Colon (tissue), 2 donors: ENCODE data around the gene RGP1.
A peak's percentile ranks its signal among the peaks of the same experiment; 100 is the strongest.

Source experiments
- FAIRE-seq: peaks from 2 replicates; lab custom pipeline; 2012; peaks lifted over from hg19 to GRCh38; lab: Jason Lieb, UNC
- donor health status: control.
- donor health status: control.

RGP1 gene

GRCh38 chr9:35719546-35719945 lies 29.5 kb upstream of the RGP1 start:
- no peak for FAIRE-seq

DNA sequence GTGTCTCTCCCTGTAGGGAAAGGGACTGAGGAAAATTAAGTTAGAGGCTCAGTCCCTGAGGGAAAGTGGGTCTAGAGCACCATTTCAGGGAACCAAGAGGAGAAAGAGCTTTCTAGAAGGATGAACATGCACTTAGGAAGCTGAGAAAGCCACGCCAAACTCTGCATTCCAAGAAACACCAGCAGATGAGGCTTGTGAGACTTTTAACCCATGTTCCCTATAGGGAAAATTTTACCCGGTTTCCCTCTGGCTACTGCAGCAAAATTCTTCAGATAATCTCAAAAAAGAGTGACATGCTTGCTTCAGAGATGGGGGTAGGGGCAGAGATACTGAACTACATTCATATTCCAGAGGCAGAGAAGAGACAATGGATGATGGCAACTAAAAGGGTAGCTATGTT lies 25.7 kb upstream of the RGP1 start:
- FAIRE-seq = no peak

DNA sequence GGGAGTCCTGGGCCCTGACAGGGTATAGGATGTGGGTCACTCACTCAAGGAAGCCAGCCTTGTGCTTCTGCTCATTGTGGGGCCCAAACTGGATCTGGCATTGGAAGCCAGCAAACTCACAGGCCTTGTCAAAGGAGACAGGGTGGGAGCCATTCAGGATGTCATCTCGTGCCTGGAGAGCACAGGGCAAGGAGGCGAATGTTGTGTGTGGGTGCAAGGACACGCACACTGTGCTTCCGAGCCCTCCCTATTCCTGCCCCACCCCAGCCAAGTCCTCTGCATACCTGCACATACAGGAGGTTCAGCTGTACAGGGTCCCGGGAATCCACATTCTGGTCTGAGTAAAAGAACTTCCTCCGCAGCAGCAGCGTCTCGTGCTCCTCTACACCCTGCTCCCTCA lies 25.2 kb upstream of the RGP1 start:
- FAIRE-seq = no peak

DNA sequence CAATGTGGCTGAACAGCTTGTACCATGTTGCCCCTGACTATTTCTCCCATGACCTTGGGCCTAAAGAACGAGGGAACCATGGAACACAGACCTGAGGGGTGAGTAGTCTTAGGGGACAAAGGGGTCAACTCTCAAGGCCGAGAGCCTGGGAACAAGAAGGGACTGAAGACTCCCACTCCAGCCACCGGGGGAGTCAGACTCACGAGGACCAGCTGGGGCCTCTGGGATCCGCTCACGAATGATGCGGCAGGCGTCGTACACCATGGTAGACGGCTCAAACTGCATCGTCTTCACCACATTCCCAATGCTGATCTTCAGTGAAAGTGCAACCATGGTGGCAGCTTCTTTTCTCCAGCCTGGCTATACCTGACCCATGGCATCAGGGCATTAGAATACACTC lies 23.7 kb upstream of the RGP1 start:
- FAIRE-seq = no peak

- FAIRE-seq = no peak
These were observed 22.2 kb upstream of the RGP1 start for GRCh38 chr9:35726931-35727330.

DNA sequence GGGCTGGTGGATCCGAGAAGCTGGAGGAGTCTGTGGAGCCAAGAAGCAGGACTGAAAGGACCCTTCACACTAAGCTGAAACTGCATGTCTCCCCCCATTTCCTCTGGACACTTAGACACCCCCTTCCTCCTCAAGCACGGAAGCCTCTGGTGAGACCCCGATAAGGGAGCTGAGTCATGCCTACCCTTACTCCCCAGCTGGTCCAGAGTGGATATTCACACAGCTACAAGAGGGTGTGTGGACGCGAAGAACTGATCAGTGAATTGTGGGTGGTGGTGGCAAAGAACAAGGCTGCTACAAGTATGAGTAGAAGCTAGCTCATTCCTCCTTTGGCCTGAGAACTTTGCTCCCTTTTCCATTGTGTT lies 21.4 kb upstream of the RGP1 start:
- no peak for FAIRE-seq

GRCh38 chr9:35728041-35728971 lies 20.8 kb upstream of the RGP1 start:
- FAIRE-seq = no peak

- FAIRE-seq = no peak
These were observed 20.0 kb upstream of the RGP1 start for GRCh38 chr9:35729101-35729500.

- no peak for FAIRE-seq
These were observed 19.2 kb upstream of the RGP1 start for GRCh38 chr9:35729700-35730485.

- no peak for FAIRE-seq
These were observed 18.6 kb upstream of the RGP1 start for GRCh38 chr9:35730486-35730854.

DNA sequence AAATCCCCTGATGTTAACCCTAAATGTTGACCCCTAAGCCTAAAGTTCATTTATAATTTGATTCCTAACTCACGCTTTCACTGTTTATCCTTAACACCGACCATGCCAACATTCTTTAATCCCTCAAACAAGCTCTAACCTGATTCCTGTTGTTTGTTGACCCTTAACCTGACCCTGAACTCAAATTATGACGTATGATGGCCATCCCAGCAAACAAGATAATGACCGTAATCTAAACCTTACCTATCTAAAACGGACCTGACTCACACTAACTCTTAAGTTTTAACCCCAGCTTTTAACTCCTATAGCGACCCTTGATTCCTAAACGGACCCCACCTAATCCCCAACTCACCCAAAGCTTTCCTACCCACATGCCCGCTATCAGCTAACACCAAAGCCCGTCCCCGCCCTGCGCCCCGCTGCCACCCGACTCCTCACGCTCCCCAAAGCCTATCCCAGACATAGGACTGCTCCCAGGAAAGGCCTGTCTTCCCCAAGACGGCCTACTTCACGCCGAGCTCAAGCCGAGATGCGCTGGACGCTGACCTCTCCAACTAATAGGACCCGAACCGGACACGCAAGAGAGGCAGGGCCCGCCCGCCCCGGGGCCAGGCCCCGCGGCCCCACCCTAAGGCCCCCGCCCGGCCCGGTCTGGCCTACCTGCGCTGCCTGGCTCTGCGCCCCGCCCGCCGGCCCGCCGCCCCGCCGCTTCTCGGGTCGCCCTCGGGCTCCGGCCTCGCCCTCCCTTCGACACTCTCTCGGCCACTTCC lies 17.5 kb upstream of the RGP1 start:
- FAIRE-seq = no peak

GRCh38 chr9:35732185-35732799 lies 16.8 kb upstream of the RGP1 start, which contains the start of the genes CREB3 and TLN1:
Gene CREB3, plus strand, starts transcription at chr9:35732666. Its CDS starts 107 bp downstream, at chr9:35732773.
Gene TLN1, minus strand, starts transcription at chr9:35732195. Its CDS starts 6,501 bp downstream, at chr9:35725694.
- peak; percentile 33 for FAIRE-seq

- FAIRE-seq = no peak
These were observed 16.1 kb upstream of the RGP1 start for GRCh38 chr9:35732800-35733541.

GRCh38 chr9:35734096-35734495 lies 15.0 kb upstream of the RGP1 start:
- no peak for FAIRE-seq

DNA sequence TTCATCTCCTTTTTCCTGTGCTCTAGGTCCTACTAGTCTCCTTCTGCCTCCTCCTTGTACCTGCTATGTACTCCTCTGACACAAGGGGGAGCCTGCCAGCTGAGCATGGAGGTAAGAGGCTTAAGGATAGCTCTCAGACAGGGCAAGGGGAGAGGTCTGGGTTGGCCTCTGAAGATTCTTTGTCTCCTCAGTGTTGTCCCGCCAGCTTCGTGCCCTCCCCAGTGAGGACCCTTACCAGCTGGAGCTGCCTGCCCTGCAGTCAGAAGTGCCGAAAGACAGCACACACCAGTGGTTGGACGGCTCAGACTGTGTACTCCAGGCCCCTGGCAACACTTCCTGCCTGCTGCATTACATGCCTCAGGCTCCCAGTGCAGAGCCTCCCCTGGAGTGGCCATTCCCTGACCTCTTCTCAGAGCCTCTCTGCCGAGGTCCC lies 12.9 kb upstream of the RGP1 start:
- no peak for FAIRE-seq

GRCh38 chr9:35737143-35737542 lies 11.9 kb upstream of the RGP1 start:
- no peak for FAIRE-seq

- no peak for FAIRE-seq
These were observed 10.9 kb upstream of the RGP1 start for GRCh38 chr9:35738186-35738585.

GRCh38 chr9:35738924-35739323 lies 10.2 kb upstream of the RGP1 start:
- no peak for FAIRE-seq

- no peak for FAIRE-seq
These were observed 8.8 kb upstream of the RGP1 start for GRCh38 chr9:35740243-35740642.

GRCh38 chr9:35741740-35742139 lies 7.3 kb upstream of the RGP1 start:
- no peak for FAIRE-seq

- FAIRE-seq = no peak
These were observed 5.6 kb upstream of the RGP1 start for GRCh38 chr9:35743452-35743851.
